ENCODE results near the gene SLC25A51. TPM values are rescaled to one million over a fixed set of nuclear protein-coding genes. Genes with fewer than 3 reads are reported as not detected.

SLC25A51 gene
- total RNA-seq, 2 donors from 2014 or later = 30.3 to 32.4 TPM

DNA sequence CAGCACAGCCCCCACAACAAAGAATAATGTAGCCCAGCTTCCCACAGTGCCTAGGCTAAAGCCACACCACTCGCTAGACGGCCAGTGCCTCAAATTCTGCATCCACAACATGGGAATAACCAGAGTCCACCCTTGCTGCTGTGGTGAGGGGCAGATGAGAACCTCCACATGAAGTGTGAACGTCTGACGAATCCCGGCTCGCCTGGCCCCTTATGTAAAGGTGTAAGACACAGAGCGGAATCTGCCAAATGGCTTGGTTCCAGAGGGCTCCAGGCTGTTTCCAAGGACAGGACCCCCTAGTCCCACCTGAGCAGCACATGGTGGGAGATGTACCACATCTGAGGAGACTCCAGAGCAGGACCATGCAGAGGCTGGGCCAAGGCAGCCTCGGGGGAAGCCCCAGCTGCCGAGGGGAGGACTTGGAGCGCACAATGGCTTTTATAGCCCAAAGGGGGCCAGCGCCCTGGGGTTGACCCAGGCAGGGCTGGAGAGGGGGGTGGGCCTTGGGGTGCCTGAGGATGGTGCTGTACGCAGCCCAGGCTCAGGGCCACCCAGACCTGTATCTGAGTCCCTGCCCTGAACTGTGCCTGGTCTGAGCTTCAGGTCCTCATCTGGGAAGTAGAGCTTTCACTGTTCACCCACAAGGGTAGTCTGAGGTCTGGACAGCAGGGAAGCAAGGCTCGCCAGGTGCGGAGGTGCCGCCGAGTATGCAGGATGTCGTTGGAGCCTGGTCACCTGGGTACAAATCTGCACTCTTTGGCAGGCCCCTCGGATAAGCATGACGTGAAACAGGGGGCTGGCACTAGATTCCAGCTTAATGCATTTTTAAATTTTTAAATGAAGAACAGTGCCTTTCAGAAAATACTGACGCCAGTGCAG, 24.9 kb upstream of the SLC25A51 start:
- H3K4me3 Mint-ChIP-seq = no peak overlapping the region
- H3K36me3 Mint-ChIP-seq (ENCODE audit: insufficient read depth in 2 of 2) = peaks cover 0 to 1% of the 10 kb centered on the region in 2 donors
- H3K27me3 Mint-ChIP-seq (ENCODE audit: low read depth) = no peaks in the 10 kb centered on the region
- no peaks in the 10 kb centered on the region for H3K4me1 Mint-ChIP-seq (ENCODE audit: low read depth)
- ATAC-seq (replicated peaks in 1 of 2) (no peak), DNase-seq (no peak)
- peaks cover 0 to 3% of the 10 kb centered on the region in 2 donors for H3K9me3 Mint-ChIP-seq
- H3K27ac Mint-ChIP-seq = no peak overlapping the region

DNA sequence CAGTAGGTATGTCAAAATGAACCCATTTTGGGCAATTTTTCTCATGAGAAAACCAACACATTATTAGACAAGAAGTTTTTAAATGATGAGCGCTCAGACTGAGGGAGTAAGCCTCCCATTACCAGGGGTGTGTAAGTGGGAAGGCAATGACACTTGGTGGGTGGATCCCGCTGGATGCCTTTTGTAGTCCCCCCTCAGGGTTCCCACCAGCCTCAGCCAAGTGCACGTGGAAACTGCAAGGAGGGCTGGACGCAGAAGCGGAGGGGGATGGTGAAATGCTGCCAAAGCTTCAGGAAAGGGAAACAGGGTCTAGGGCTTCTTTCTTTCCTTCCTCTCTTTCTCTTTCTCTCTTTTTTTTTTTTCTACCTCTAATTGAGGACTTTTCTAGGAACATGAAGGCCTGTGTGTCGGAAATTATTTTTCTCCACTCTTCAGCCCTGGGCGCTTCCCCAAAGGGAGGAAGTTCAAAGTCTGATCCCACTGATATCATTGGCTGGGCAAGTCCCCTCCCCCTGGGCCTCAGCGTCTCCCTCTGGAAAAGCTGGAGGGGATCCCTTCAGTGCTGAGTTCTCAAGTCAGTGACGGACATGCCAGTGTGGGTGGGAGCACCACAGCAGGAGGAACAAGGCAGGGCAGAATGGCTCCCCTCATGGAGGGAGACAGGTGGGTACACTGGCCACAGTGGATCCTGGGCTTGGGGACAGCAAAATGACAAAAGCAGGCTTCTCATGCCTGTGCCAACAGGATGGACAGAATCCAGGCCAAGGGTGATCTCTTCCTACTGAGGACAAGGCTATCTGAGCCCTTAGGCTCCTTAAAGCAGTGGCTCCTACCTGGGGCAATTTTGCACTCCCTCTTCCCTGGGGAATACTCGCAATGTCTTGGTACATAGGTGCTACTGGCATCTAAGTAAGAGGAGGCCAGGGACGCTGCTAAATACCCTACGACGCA, 23.9 kb upstream of the SLC25A51 start:
- H3K27me3 Mint-ChIP-seq (ENCODE audit: low read depth) = no peaks in the 10 kb centered on the region

DNA sequence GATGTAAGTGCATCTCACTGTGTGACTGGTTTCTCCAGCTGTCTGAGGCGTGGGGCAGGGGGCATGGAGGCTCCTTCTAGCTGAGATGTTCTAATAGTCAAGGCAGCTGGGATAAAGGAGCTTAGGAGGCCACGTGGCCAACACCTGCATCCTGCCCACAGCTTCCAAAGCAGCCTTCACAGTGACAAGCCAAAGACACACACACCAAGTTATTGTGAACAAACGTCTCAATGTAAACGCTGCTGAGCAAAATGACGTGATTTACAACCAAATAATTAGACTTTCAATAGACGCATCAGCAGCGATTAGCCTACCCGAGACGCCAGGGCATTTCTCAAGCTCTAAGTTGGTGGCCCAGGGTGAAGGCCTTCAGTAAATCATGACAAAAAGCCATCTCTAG, 23.2 kb upstream of the SLC25A51 start:
- peaks cover 0 to 3% of the 10 kb centered on the region in 2 donors for H3K9me3 Mint-ChIP-seq
- no peak for ATAC-seq (replicated peaks in 1 of 2)
- H3K27me3 Mint-ChIP-seq (ENCODE audit: low read depth) = no peaks in the 10 kb centered on the region
- no peak overlapping the region for H3K27ac Mint-ChIP-seq
- no peak for DNase-seq
- H3K4me1 Mint-ChIP-seq (ENCODE audit: low read depth) = no peaks in the 10 kb centered on the region
- peaks cover 0 to 1% of the 10 kb centered on the region in 2 donors for H3K36me3 Mint-ChIP-seq (ENCODE audit: insufficient read depth in 2 of 2)
- no peak overlapping the region for H3K4me3 Mint-ChIP-seq

More for the DNA sequence above, 23.9 kb upstream of the SLC25A51 start:
- ATAC-seq (replicated peaks in 1 of 2) = no peak
- peaks cover 0 to 3% of the 10 kb centered on the region in 2 donors for H3K9me3 Mint-ChIP-seq
- no peak for DNase-seq
- H3K4me1 Mint-ChIP-seq (ENCODE audit: low read depth) = no peaks in the 10 kb centered on the region
- no peak overlapping the region for H3K4me3 Mint-ChIP-seq
- peaks cover 0 to 1% of the 10 kb centered on the region in 2 donors for H3K36me3 Mint-ChIP-seq (ENCODE audit: insufficient read depth in 2 of 2)
- H3K27ac Mint-ChIP-seq = no peak overlapping the region

DNA sequence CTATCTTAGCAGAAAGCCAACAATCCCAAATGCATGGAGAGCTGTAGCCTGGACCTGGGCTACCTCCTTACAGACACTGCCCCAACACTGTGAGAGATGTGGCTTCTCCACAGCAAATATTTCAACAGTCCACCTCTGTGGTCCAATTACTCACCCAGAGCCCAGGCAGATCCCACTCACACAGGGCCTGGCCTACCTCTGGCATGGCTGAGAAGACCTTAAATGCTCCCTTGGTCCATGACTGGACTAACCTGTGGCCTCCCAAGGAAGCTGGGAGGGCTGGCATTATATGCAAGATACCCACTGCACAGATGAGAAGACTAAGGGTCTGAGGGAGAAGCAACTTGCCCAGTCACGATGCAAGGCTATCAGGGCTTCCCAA, 22.8 kb upstream of the SLC25A51 start:
- no peaks in the 10 kb centered on the region for H3K27me3 Mint-ChIP-seq (ENCODE audit: low read depth)
- H3K4me3 Mint-ChIP-seq = no peak overlapping the region
- H3K27ac Mint-ChIP-seq = no peak overlapping the region
- DNase-seq (no peak), ATAC-seq (replicated peaks in 1 of 2) (no peak)
- H3K9me3 Mint-ChIP-seq = peaks cover 0 to 3% of the 10 kb centered on the region in 2 donors
- H3K36me3 Mint-ChIP-seq (ENCODE audit: insufficient read depth in 2 of 2) = peaks cover 0 to 1% of the 10 kb centered on the region in 2 donors
- no peaks in the 10 kb centered on the region for H3K4me1 Mint-ChIP-seq (ENCODE audit: low read depth)

DNA sequence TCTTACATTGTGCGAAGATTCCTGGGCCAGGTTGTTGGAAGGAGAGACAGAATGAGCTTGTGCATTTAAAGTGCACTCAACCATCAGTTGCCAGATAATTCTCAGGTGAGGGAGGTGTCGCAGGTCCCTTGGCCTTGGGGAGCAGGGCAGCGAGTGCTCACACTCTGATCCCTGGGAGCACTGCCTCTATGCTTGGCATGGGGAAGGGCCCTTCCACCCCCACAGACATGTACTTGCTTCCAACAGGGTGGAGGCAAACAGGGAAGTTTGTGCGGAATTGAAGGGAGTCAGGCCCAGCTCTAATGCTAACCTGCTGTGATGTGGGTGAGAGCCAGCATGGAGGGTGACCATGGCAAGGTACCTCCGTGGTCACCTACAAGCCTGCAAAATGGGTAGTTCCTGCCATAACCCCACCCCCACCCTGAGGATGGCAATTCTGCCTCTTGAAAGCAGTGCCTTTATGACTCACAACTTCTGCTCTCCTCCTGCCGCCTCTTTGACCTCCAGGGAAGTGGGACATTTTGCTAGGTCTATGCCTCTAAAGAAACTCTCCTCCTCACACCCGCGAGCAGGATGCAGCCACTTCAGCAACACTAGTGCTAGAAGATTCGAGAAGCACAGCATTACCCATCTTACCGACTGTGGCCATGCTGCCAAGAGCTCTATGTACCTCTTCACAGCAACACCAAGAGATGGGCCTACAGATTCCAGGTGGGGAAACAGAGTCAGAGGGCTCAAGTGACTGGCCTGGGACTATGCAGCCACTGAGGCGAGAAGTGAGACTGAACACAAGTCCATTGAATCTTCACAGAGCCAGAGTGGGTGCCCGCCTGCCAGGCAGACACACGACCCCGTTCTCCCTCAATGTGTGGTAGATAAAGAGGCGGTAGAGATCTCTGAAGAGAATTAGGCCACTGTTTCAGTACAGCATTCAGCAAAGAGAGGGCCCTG, 22.1 kb upstream of the SLC25A51 start:
- Mint-ChIP-seq H3K4me1 (ENCODE audit: low read depth) (no peaks in the 10 kb centered on the region), H3K27ac (no peak overlapping the region), H3K4me3 (no peak overlapping the region), H3K27me3 (ENCODE audit: low read depth) (no peaks in the 10 kb centered on the region), H3K36me3 (ENCODE audit: insufficient read depth in 2 of 2) (peaks cover 0 to 1% of the 10 kb centered on the region in 2 donors), H3K9me3 (peaks cover 0 to 3% of the 10 kb centered on the region in 2 donors)
- ATAC-seq (replicated peaks in 1 of 2) (no peak), DNase-seq (no peak)

DNA sequence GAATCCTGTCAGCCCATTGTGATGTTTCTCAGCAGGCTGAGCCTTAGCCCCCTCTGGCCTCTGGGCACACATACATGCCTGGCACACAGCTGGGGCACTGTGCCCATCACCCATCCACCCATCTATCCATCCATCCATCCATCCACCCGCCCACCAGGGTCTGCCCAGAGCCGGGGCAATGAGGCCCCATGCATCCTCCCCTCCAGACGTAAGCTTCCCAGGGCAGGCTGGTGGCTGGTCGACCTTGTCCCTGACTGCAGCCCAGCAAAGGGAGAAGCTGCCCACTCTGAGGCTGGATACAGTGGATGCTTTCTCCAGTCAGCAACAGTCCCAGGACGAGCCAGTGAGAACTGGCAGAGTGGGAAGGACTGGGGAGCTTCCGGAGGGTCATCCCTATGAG, 21.1 kb upstream of the SLC25A51 start:
- Mint-ChIP-seq H3K4me1 (ENCODE audit: low read depth) (no peaks in the 10 kb centered on the region), H3K4me3 (no peak overlapping the region), H3K27ac (no peak overlapping the region), H3K27me3 (ENCODE audit: low read depth) (no peaks in the 10 kb centered on the region), H3K36me3 (ENCODE audit: insufficient read depth in 2 of 2) (no peaks in the 10 kb centered on the region), H3K9me3 (no peaks in the 10 kb centered on the region)
- no peak for ATAC-seq (replicated peaks in 1 of 2)
- DNase-seq = no peak

DNA sequence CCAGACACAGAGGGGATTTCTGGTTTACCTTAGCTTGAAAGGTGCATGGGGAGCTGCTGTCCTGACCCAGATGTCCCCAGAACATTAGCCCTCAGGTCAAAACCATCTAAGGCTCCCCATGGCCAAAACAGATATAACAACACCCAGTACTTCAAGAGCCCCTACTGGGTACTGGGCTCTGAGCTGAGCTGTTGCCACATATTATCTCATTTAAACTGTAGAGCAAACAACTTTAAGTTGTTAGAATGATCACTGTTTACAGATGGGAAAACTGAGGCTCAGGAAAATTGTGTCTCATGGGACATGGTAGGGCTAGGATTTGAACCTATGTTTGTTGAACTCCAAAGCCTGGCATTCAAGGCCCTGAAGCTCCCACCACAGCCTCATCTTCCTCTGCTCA, 20.6 kb upstream of the SLC25A51 start:
- no peaks in the 10 kb centered on the region for H3K4me1 Mint-ChIP-seq (ENCODE audit: low read depth)
- no peak overlapping the region for H3K4me3 Mint-ChIP-seq

DNA sequence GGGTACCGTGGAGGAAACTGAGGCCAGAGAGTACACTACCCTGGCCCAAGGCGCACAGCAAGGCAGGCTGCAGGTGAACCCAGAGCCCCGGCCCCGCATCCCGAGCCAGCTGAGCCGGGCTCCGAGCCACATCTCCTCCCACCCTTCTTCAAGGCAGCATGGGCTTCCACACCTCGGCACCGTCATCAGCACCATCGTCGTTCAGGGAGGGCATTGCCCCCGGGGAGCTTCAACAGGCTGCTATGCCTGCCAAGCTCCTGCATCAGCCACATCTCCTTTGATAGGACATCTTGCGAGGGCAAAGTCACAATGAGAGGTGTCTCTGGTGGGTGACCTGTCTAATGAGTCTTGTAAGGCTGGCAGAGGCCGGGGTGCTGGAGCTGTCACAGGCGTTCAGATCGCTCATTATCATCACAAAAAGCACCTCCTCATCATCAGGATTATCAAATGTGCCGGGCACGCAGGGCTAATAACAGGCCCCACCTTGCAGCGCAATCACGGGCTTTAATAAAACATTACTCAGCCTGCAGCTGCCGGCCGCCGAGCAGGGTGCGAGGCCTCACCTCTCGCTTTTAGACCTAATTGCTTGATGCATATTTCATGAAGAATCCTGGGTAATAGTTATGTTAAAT, 20.0 kb upstream of the SLC25A51 start:
- Mint-ChIP-seq H3K27ac (no peak overlapping the region), H3K27me3 (ENCODE audit: low read depth) (no peaks in the 10 kb centered on the region), H3K4me3 (no peak overlapping the region), H3K4me1 (ENCODE audit: low read depth) (no peaks in the 10 kb centered on the region), H3K9me3 (no peaks in the 10 kb centered on the region), H3K36me3 (ENCODE audit: insufficient read depth in 2 of 2) (no peaks in the 10 kb centered on the region)
- DNase-seq (no peak), ATAC-seq (replicated peaks in 1 of 2) (no peak)

More for the DNA sequence above, 20.6 kb upstream of the SLC25A51 start:
- no peak for ATAC-seq (replicated peaks in 1 of 2)
- no peak overlapping the region for H3K27ac Mint-ChIP-seq
- H3K27me3 Mint-ChIP-seq (ENCODE audit: low read depth) = no peaks in the 10 kb centered on the region
- H3K36me3 Mint-ChIP-seq (ENCODE audit: insufficient read depth in 2 of 2) = no peaks in the 10 kb centered on the region
- no peaks in the 10 kb centered on the region for H3K9me3 Mint-ChIP-seq
- DNase-seq = no peak

DNA sequence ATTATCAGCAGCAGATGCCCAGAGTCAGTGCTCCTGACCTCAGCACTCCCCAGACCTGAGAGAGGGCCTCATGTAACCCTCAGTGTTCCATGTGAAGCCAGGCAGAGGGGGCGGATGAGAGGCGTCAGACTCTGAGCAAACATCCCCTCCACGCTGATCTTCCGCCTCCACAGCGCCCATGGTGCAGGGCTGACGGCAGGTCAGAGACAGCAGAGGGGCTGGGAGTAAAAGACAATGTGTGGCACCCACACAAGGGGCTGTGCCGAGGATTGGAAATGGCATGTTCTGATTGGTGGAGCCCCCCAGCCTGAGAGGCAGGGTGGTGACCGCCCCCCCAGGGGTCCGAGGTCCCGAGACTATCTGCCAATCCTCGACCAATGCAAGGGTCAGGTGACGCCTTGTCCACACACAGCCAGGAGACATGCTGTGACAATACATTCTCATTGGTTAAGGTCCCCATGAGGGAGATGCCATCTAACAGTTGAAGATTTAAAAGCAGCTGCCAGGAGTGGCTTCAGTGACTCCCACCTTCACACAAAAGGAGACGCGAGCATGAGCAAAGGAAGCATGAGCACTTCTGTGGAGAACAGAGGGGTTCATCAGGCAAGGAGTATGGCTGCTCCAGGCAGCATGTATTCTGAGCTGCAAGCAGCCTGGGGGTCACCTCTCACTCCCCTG, 19.3 kb upstream of the SLC25A51 start:
- H3K36me3 Mint-ChIP-seq (ENCODE audit: insufficient read depth in 2 of 2) = no peaks in the 10 kb centered on the region
- DNase-seq (no peak), ATAC-seq (replicated peaks in 1 of 2) (no peak)
- no peaks in the 10 kb centered on the region for H3K27me3 Mint-ChIP-seq (ENCODE audit: low read depth)
- no peak overlapping the region for H3K27ac Mint-ChIP-seq
- H3K9me3 Mint-ChIP-seq = no peaks in the 10 kb centered on the region
- H3K4me1 Mint-ChIP-seq (ENCODE audit: low read depth) = no peaks in the 10 kb centered on the region
- no peak overlapping the region for H3K4me3 Mint-ChIP-seq

DNA sequence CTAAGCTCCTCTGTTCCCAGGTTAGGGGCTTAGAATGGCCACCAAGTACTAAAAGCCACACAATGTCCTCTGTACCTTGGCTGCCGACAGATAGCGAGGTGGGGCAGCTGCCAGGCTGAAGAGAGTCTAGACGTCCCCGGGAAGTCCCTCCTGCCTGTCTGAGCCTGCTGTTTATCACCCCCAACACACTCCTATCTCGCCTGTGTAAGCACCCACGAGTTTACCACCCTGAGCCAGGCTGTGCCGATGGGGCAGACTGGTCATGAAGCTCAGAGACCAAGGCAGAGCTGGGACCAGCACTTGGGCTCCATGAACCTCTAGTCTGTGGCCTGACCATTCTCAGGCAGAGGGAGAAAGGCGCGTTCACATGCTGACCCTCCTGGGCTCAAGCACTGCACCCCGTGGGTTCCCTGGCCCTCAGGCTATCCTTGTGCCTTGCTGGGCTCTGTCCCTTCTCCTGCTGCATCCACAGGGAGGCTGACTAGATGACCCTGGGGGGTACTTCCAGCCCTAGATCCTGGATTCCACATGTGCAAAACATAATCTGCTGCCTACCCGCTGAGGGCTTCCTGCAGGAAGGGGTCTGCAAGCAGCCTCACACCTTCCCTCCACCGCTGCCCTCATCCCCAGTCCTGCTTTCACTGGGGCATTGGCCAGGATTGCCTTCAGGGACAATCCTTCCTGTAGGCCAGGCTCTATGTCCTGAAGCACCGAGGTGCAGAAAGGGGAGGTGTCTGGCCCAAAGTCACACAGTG, 18.6 kb upstream of the SLC25A51 start:
- H3K36me3 Mint-ChIP-seq (ENCODE audit: insufficient read depth in 2 of 2) = no peaks in the 10 kb centered on the region
- no peaks in the 10 kb centered on the region for H3K4me1 Mint-ChIP-seq (ENCODE audit: low read depth)
- H3K9me3 Mint-ChIP-seq = no peaks in the 10 kb centered on the region
- ATAC-seq (replicated peaks in 1 of 2) = no peak
- no peak for DNase-seq
- no peak overlapping the region for H3K27ac Mint-ChIP-seq
- no peak overlapping the region for H3K4me3 Mint-ChIP-seq
- H3K27me3 Mint-ChIP-seq (ENCODE audit: low read depth) = no peaks in the 10 kb centered on the region

DNA sequence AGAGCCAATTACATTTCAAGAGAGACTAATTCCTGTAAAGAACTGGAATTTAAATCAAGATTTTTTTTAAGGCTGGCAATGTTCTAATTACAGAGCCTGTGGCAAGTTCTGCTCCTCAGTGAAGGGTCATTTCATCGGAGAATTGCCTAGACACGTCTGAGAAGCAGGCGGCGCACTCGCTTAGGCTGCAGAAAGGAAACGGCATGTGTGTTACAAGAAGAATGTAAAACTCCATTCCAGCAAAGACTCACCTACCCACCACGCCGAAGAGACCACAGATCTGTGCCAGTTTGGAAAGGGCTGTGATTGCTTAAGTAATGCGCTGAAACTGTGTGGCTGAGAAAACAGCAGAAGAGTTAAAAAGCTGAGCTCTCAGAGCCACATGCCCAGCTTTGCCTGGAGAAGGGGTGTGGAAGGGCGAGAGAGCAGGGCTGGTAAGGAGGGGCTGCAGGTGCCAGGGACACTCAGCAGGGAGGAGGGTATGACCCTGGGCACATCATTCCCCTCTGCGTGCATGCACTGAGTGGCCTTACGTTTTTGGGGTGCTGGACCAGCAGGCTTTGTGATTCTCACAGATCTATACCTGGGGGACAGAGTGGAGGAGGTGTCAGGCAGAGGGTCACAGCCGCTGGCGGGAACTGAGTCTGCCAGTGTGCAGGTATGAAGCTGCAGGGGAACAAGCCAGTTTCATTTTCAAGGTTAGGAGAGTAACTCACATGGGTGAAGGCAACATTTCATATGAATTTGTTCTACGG, 17.8 kb upstream of the SLC25A51 start:
- H3K27me3 Mint-ChIP-seq (ENCODE audit: low read depth) = no peaks in the 10 kb centered on the region
- H3K36me3 Mint-ChIP-seq (ENCODE audit: insufficient read depth in 2 of 2) = no peaks in the 10 kb centered on the region
- no peak overlapping the region for H3K4me3 Mint-ChIP-seq
- H3K4me1 Mint-ChIP-seq (ENCODE audit: low read depth) = no peaks in the 10 kb centered on the region
- H3K27ac Mint-ChIP-seq = no peak overlapping the region
- DNase-seq (no peak), ATAC-seq (replicated peaks in 1 of 2) (no peak)
- no peaks in the 10 kb centered on the region for H3K9me3 Mint-ChIP-seq

All from activated T-cell treated with anti-CD3 and anti-CD28 coated beads, Interleukin-2, amount 50 U/mL, for 72 hours (primary cell).